ENCODE data around the gene VPS18. TPM values are rescaled to one million over a fixed set of nuclear protein-coding genes. Genes with fewer than 3 reads are reported as not detected.

The VPS18 gene
- total RNA-seq, 1 donor from 2014 or later = 36.7 TPM

DNA sequence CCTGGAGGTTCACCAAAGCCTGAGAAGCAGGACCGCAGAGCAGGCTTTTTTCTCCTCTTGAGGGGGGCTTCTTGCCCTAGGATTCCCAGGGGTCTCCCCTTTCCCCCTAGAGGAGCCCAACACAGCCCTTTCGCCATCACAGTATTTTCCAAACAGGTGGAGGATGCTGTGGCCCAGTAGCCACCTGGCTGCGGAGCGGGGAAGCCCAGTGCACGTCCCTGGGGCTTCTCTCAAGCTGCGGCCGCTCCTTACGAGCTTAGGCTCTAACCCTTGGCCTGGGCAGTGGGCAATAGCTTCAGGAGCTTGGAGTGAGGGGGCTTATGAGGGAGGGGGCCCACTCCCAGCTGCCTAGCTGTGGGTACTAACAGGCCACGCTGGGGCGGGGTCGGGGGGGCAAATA, 23.3 kb downstream of the VPS18 start:
- Mint-ChIP-seq H3K9me3 (ENCODE audit: unreplicated experiment) (no peaks in the 10 kb centered on the region), H3K4me1 (ENCODE audit: unreplicated experiment) (no peaks in the 10 kb centered on the region), H3K4me3 (ENCODE audit: unreplicated experiment) (no peak overlapping the region), H3K36me3 (ENCODE audit: unreplicated experiment) (no peaks in the 10 kb centered on the region), H3K27ac (ENCODE audit: unreplicated experiment) (no peak overlapping the region), H3K27me3 (ENCODE audit: unreplicated experiment) (no peaks in the 10 kb centered on the region)
- TF ChIP-seq, protein P1, sequence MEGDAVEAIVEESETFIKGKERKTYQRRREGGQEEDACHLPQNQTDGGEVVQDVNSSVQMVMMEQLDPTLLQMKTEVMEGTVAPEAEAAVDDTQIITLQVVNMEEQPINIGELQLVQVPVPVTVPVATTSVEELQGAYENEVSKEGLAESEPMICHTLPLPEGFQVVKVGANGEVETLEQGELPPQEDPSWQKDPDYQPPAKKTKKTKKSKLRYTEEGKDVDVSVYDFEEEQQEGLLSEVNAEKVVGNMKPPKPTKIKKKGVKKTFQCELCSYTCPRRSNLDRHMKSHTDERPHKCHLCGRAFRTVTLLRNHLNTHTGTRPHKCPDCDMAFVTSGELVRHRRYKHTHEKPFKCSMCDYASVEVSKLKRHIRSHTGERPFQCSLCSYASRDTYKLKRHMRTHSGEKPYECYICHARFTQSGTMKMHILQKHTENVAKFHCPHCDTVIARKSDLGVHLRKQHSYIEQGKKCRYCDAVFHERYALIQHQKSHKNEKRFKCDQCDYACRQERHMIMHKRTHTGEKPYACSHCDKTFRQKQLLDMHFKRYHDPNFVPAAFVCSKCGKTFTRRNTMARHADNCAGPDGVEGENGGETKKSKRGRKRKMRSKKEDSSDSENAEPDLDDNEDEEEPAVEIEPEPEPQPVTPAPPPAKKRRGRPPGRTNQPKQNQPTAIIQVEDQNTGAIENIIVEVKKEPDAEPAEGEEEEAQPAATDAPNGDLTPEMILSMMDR (IDR thresholded peaks at IDR 0.05) = no peak
- no peak for DNase-seq (ENCODE audit: extremely low spot score, unreplicated experiment)

DNA sequence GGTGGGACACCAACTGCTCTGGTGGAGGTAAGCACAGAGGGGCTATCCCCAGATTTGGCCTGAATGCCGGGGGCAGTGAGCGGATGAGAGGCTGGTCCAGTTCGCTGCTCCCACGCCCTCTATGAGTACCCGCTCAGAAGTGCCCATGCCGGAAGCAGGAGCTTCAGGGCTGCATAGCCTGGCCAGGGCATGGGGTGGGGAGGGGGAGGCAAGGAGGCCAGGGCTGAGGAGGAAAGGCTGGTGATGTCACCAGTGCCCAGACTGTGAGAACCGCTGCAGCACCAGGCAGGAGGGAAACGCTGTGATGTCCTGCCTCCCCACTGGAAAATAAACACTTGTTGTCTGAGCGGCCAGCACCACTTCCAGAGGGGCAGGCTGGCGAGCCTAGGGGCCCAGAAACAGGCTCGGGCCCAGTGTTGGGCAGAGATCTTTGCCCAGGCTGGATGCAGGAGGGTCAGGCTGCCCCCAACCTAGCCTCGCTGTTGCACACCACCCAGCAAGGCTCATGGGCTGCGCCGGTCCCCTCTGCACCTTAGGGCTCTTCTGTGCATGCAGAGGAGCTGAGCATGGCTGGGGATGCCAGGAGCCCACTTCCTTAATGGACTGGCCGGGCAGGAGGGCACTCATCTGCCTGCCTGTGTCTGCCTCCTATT, 24.0 kb downstream of the VPS18 start:
- Mint-ChIP-seq H3K27ac (ENCODE audit: unreplicated experiment) (no peak overlapping the region), H3K4me1 (ENCODE audit: unreplicated experiment) (no peaks in the 10 kb centered on the region), H3K4me3 (ENCODE audit: unreplicated experiment) (no peak overlapping the region), H3K27me3 (ENCODE audit: unreplicated experiment) (no peaks in the 10 kb centered on the region), H3K36me3 (ENCODE audit: unreplicated experiment) (no peaks in the 10 kb centered on the region), H3K9me3 (ENCODE audit: unreplicated experiment) (no peaks in the 10 kb centered on the region)
- DNase-seq (ENCODE audit: extremely low spot score, unreplicated experiment) = no peak
- TF ChIP-seq, protein P1 (IDR thresholded peaks at IDR 0.05) = no peak

DNA sequence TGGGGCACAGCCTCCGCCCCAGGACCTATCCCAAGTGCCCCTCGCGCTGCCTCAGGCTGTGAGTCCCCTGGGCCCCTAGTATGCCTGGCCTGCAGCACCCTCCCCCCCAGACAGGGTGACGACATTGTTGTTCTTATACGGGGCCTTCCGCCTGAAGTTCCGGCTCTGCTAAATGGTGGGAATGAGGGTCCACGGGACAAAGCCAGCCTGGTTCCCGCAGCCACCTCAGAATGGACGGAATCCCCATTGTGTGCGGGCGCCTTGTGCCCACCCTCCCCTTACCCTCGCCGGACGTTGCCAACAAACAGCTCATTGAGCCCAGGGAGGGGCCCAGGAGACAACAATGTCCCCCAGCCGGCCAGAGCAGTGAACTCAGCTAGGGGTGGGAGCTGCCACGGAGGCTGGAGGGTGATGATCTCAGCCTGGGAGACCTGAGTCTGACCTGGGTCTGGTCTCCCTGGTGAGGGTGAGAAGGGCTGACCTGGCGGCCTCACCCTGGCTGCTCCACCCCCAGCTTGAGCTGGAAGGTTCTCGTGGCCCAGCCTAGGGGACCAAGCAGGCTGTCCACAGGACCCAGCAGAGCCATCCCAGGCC, 24.6 kb downstream of the VPS18 start:
- Mint-ChIP-seq H3K4me1 (ENCODE audit: unreplicated experiment) (no peaks in the 10 kb centered on the region), H3K27me3 (ENCODE audit: unreplicated experiment) (no peaks in the 10 kb centered on the region), H3K9me3 (ENCODE audit: unreplicated experiment) (no peaks in the 10 kb centered on the region), H3K27ac (ENCODE audit: unreplicated experiment) (no peak overlapping the region), H3K36me3 (ENCODE audit: unreplicated experiment) (no peaks in the 10 kb centered on the region), H3K4me3 (ENCODE audit: unreplicated experiment) (no peak overlapping the region)
- DNase-seq (ENCODE audit: extremely low spot score, unreplicated experiment) = no peak
- TF ChIP-seq, protein P1 (IDR thresholded peaks at IDR 0.05) = no peak

DNA sequence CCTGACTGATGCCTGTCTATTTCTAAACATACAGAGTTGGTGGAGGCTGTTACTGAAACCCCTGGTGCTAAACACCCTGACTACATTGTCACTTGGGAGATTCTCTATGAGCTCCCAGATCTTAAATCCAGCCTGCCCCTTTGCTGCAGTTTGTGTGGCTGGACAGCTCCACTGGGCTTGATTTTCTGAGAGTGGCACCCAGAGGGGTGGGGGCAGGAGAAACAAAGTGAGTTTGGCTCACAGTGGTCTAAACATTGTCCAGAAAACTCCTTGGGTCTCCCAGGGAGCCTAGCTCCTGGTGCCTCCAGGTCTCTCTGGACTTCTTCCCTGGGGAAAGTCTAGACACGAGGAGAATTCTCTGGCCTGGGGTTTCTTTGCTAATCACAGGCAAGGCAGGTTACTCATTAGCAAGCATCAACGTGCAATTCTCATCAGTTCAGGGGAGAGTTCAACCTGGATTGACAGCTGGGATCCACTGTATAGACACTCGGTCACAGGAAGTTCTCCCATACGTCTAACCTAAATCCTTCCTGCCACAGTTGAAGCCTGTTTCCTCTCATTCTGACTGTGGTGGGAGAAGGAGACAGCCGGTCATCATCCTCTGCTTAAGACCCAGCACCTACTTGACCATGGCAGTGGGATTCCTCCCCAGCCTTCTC, 27.8 kb downstream of the VPS18 start:
- TF ChIP-seq, protein P1 (IDR thresholded peaks at IDR 0.05) = no peak
- Mint-ChIP-seq H3K27ac (ENCODE audit: unreplicated experiment) (no peak overlapping the region), H3K36me3 (ENCODE audit: unreplicated experiment) (no peaks in the 10 kb centered on the region), H3K4me3 (ENCODE audit: unreplicated experiment) (no peak overlapping the region), H3K4me1 (ENCODE audit: unreplicated experiment) (peaks cover 7% of the 10 kb centered on the region), H3K9me3 (ENCODE audit: unreplicated experiment) (no peaks in the 10 kb centered on the region), H3K27me3 (ENCODE audit: unreplicated experiment) (peaks cover 22% of the 10 kb centered on the region)
- DNase-seq (ENCODE audit: extremely low spot score, unreplicated experiment) = no peak

DNA sequence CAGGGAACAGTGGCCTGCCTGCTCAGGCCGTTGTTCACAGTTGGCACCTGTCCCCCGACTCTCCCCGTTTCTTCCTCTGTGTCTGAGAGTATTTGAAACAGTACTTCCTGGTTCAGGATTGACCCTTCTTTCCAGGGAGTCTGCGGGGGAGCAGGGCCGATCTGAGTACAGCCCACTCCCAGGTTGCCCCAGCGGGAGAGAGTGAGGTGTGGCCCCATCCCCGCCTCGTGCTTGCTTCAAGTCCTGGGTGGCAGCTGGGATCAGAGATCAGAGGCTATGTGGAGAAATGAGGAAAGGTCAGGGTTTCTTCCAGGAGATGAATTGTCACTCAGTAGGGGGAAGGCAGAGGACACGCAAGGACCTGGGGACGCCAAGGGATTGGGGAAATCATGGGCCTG, 28.4 kb downstream of the VPS18 start:
- TF ChIP-seq, protein P1 (IDR thresholded peaks at IDR 0.05) = no peak
- no peak for DNase-seq (ENCODE audit: extremely low spot score, unreplicated experiment)
- H3K4me1 Mint-ChIP-seq (ENCODE audit: unreplicated experiment) = peaks cover 9% of the 10 kb centered on the region
- H3K27ac Mint-ChIP-seq (ENCODE audit: unreplicated experiment) = no peak overlapping the region
- no peak overlapping the region for H3K4me3 Mint-ChIP-seq (ENCODE audit: unreplicated experiment)
- H3K27me3 Mint-ChIP-seq (ENCODE audit: unreplicated experiment) = peaks cover 25% of the 10 kb centered on the region
- no peaks in the 10 kb centered on the region for H3K9me3 Mint-ChIP-seq (ENCODE audit: unreplicated experiment)
- no peaks in the 10 kb centered on the region for H3K36me3 Mint-ChIP-seq (ENCODE audit: unreplicated experiment)

Data from osteocyte (in vitro differentiated cells).